Trophoblast cell (in vitro differentiated cells and primary cell): ENCODE results near the gene PFKP.
A peak's percentile ranks its signal among the peaks of the same experiment; 100 is the strongest.

Experiments used
- DNase-seq, 2 donors: peaks; one replicate each; pipeline ENCODE4 v3.0.0-alpha.2; 2016
- H2AFZ ChIP-seq: 2 replicates; pipeline ENCODE4 v1.6.1; 2013; ENCODE audit warnings: low read length, moderate library complexity, mild to moderate bottlenecking; ENCODE audit not compliant: insufficient read depth, poor library complexity
- H2AK5ac ChIP-seq: 2 replicates; pipeline ENCODE4 v1.6.1; 2013; ENCODE audit warnings: mild to moderate bottlenecking, low read length
- H2BK120ac ChIP-seq: 2 replicates; pipeline ENCODE4 v1.6.1; 2013; ENCODE audit warnings: low read length, mild to moderate bottlenecking, moderate library complexity; ENCODE audit not compliant: insufficient read depth, poor library complexity
- H2BK12ac ChIP-seq: 2 replicates; pipeline ENCODE4 v1.6.1; 2013; ENCODE audit warnings: mild to moderate bottlenecking, low read length, moderate library complexity
- H2BK5ac ChIP-seq: 2 replicates; pipeline ENCODE4 v1.6.1; 2013; ENCODE audit warnings: low read length, low read depth, moderate library complexity, mild to moderate bottlenecking; ENCODE audit not compliant: poor library complexity
- H3K14ac ChIP-seq: 2 replicates; pipeline ENCODE4 v1.6.1; 2013; ENCODE audit warnings: mild to moderate bottlenecking, low read length
- H3K18ac ChIP-seq: 2 replicates; pipeline ENCODE4 v1.6.1; 2013; ENCODE audit warnings: mild to moderate bottlenecking, low read length
- H3K23ac ChIP-seq: 2 replicates; pipeline ENCODE4 v1.6.1; 2013; ENCODE audit warnings: low read length
- H3K27ac ChIP-seq: 2 replicates; pipeline ENCODE4 v1.5.1; 2013; ENCODE audit warnings: low read depth, mild to moderate bottlenecking, inconsistent platforms, low read length, moderate library complexity
- H3K27me3 ChIP-seq: 2 replicates; pipeline ENCODE4 v1.6.1; 2013; ENCODE audit warnings: inconsistent platforms, mild to moderate bottlenecking, low read length, moderate library complexity; ENCODE audit not compliant: insufficient read depth
- H3K36me3 ChIP-seq, 2 experiments: 1 replicate in 1 of 2; 2 replicates in 1 of 2; pipeline ENCODE4 v1.6.1; 2013; ENCODE audit warnings: low read length in 2 of 2, mild to moderate bottlenecking in 2 of 2, moderate library complexity in 1 of 2; ENCODE audit not compliant: insufficient read depth in 2 of 2, control insufficient read depth in 1 of 2
- H3K4ac ChIP-seq: 2 replicates; pipeline ENCODE4 v1.6.1; 2013; ENCODE audit warnings: low read depth, mild to moderate bottlenecking, low read length, moderate library complexity
- H3K4me1 ChIP-seq, 2 experiments: 1 replicate in 1 of 2; 2 replicates in 1 of 2; pipeline ENCODE4 v1.6.1; 2013; ENCODE audit warnings: low read length in 2 of 2, mild to moderate bottlenecking in 2 of 2, moderate library complexity in 1 of 2; ENCODE audit not compliant: insufficient read depth in 2 of 2, control insufficient read depth in 1 of 2
- H3K4me2 ChIP-seq: 2 replicates; pipeline ENCODE4 v1.6.1; 2013; ENCODE audit warnings: inconsistent platforms, mild to moderate bottlenecking, low read length, moderate library complexity
- H3K4me3 ChIP-seq: 2 replicates; pipeline ENCODE4 v1.5.1; 2013; ENCODE audit warnings: mild to moderate bottlenecking, low read depth, low read length, inconsistent platforms
- H3K79me1 ChIP-seq: one replicate; pipeline ENCODE4 v1.6.1; 2013; ENCODE audit warnings: low read length
- H3K79me2 ChIP-seq: 2 replicates; pipeline ENCODE4 v1.6.1; 2013; ENCODE audit warnings: low read length, mild to moderate bottlenecking; ENCODE audit not compliant: control insufficient read depth, insufficient read depth, poor library complexity
- H3K9ac ChIP-seq: 2 replicates; pipeline ENCODE4 v1.6.1; 2013; ENCODE audit warnings: mild to moderate bottlenecking, low read length
- H3K9me3 ChIP-seq: 2 replicates; pipeline ENCODE4 v1.6.1; 2013; ENCODE audit warnings: low read depth, mild to moderate bottlenecking, control low read depth, inconsistent platforms, low read length; ENCODE audit not compliant: insufficient read depth
- H4K12ac ChIP-seq: 2 replicates; pipeline ENCODE4 v1.6.1; 2013; ENCODE audit warnings: low read depth, mild to moderate bottlenecking, low read length, moderate library complexity
- H4K8ac ChIP-seq: 2 replicates; pipeline ENCODE4 v1.6.1; 2013; ENCODE audit warnings: low read depth, mild to moderate bottlenecking, low read length, moderate library complexity
- H4K91ac ChIP-seq: one replicate; pipeline ENCODE4 v1.6.1; 2013; ENCODE audit warnings: low read depth, mild to moderate bottlenecking, low read length, moderate library complexity
- WGBS: extraction: QIAGEN DNeasy Blood & Tissue Kit; methylation state at CpG from one replicate; pipeline ENCODE4 v1.1.7; 2013; ENCODE audit warnings: missing lambda C conversion rate; ENCODE audit not compliant: insufficient read length, insufficient coverage; ENCODE audit errors: extremely low coverage; 5-methylcytosine and 5-hydroxymethylcytosine counted together

The PFKP gene

DNA sequence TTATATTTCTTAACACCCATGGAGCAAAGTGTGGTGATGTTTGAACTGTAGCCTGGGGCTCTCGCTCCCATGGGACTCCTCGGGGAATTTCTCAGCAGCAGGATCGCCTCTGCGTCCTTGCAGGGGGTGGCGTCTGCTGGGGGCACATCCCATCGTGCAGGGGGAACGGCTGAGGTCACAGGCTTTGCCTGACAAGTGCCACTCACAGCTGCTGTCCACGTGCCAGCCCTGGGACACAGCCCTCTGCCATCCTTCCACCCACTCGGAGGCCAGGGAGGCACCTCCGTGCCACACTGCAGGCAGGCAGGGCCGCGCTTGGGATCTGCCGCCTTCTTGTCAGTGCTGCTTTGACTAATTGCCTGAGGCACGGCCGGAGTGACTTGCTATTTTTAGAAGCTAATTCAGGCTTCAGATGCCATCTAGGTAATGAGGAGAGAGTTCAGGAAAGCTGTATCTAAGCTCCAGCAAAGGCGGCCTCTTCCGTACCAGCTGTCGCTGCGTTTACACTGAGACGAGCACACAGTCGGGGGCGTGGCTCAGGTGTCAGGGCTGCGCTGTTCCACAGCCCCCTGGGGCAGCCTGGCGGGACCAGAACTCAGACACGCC, 59.5 kb downstream of the PFKP start:
- Histone ChIP-seq H4K8ac (no peak overlapping the region), H3K27ac (no peak overlapping the region)
- WGBS: no CpG with 5 or more reads among the region's 25 CpGs

DNA sequence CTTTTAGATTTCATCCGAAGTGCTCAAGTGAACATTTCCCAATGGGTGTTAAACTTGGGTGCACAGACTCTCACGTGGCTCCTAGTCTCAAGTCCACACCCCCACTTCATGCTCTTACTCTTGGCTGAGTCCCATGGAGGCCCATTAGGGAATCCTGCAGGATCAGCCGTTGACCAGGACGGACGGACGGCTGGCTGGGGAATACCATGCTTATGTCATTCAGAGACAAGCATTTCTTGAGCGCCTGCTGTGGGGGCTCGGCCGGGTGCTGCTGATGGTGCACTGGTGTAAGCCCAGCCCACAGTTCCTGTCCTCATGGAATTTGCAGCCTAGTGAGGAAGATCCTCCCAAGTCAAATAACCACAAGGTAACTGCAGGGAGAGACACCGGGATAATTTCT, 60.6 kb downstream of the PFKP start:
- no CpG with 5 or more reads among the region's 10 CpGs for WGBS
- Histone ChIP-seq H2BK12ac (no peak overlapping the region), H3K4me3 (no peak overlapping the region), H2AFZ (no peak overlapping the region), H2BK120ac (no peak overlapping the region), H3K4ac (no peak overlapping the region), H2AK5ac (no peak overlapping the region), H4K8ac (no peak overlapping the region), H3K79me2 (no peaks in the 10 kb centered on the region), H3K79me1 (peaks cover 2% of the 10 kb centered on the region), H3K4me2 (no peak overlapping the region), H3K14ac (no peak overlapping the region), H3K9ac (no peak overlapping the region), H3K27me3 (no peaks in the 10 kb centered on the region), H3K36me3 (peaks cover 87 to 90% of the 10 kb centered on the region in 2 experiments), H3K4me1 (peaks cover 5 to 6% of the 10 kb centered on the region in 2 experiments), H4K91ac (no peak overlapping the region), H3K9me3 (peaks cover 2% of the 10 kb centered on the region), H3K23ac (no peak overlapping the region), H4K12ac (no peak overlapping the region), H2BK5ac (no peak overlapping the region), H3K18ac (no peak overlapping the region), H3K27ac (no peak overlapping the region)
- DNase-seq: peak; percentile 21 to 35

More for the DNA sequence above, 59.5 kb downstream of the PFKP start:
- Histone ChIP-seq H3K4me2 (no peak overlapping the region), H2BK12ac (no peak overlapping the region), H3K36me3 (peaks cover 88 to 90% of the 10 kb centered on the region in 2 experiments), H3K79me1 (peaks cover 2% of the 10 kb centered on the region), H3K4ac (no peak overlapping the region), H4K91ac (no peak overlapping the region), H2AK5ac (no peak overlapping the region), H2BK5ac (no peak overlapping the region), H3K23ac (no peak overlapping the region), H3K4me3 (no peak overlapping the region), H3K18ac (no peak overlapping the region), H2AFZ (no peak overlapping the region), H3K4me1 (peaks cover 5 to 6% of the 10 kb centered on the region in 2 experiments), H3K27me3 (no peaks in the 10 kb centered on the region), H3K9me3 (peaks cover 2% of the 10 kb centered on the region), H3K9ac (no peak overlapping the region), H2BK120ac (no peak overlapping the region), H3K14ac (no peak overlapping the region), H3K79me2 (no peaks in the 10 kb centered on the region), H4K12ac (no peak overlapping the region)
- DNase-seq: peak; percentile 98

DNA sequence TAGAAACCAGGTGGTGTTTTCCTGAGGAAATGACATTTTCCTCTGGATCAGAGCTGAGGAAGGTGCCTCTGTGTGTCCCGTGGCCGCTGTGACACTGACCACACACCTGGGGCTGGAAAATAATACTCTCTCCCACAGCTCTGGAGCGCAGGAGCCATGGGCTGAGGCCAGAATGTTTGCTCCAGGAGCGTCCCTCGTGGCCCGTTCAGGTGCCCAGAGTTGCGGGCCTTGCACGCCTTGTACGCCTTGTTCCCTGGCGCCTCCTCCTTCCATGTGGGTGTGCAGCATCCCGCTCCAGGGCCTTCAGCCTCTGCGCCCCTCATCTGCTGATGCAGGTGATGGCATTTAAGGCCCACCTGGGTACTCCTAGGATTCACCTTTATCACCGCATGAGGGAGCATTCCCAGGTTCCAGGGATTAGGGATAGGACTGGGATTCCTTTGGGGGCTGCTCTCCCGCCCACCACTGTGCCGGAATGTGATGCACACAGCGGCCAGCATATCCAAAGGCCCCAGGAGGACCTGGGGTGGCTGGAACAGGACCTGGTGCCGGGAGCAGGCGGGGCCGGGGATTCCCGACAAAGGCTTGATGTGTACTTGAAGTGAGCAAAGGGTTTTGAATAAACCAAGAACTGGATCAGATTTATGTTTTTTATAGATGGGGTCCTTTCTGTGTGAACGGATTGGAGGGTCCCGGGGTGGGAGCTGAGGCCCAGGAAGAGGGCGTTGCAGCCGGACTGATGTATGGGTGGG, 61.2 kb downstream of the PFKP start:
- DNase-seq: no peak
- no peak overlapping the region for H3K23ac ChIP-seq
- no peak overlapping the region for H4K8ac ChIP-seq
- H3K14ac ChIP-seq: no peak overlapping the region
- no peaks in the 10 kb centered on the region for H3K79me2 ChIP-seq
- H3K79me1 ChIP-seq: peaks cover 2% of the 10 kb centered on the region
- peaks cover 5 to 6% of the 10 kb centered on the region in 2 experiments for H3K4me1 ChIP-seq
- H2AFZ ChIP-seq: no peak overlapping the region
- no peak overlapping the region for H4K12ac ChIP-seq
- H4K91ac ChIP-seq: no peak overlapping the region
- peaks cover 2% of the 10 kb centered on the region for H3K9me3 ChIP-seq
- H2BK5ac ChIP-seq: no peak overlapping the region
- no peak overlapping the region for H3K4me3 ChIP-seq
- H2BK120ac ChIP-seq: no peak overlapping the region
- no peaks in the 10 kb centered on the region for H3K27me3 ChIP-seq
- H3K27ac ChIP-seq: no peak overlapping the region
- H3K18ac ChIP-seq: no peak overlapping the region
- no peak overlapping the region for H3K9ac ChIP-seq
- H3K4ac ChIP-seq: no peak overlapping the region
- WGBS: no CpG with 5 or more reads among the region's 24 CpGs
- peaks cover 86 to 90% of the 10 kb centered on the region in 2 experiments for H3K36me3 ChIP-seq
- H2BK12ac ChIP-seq: no peak overlapping the region
- H2AK5ac ChIP-seq: no peak overlapping the region
- no peak overlapping the region for H3K4me2 ChIP-seq

DNA sequence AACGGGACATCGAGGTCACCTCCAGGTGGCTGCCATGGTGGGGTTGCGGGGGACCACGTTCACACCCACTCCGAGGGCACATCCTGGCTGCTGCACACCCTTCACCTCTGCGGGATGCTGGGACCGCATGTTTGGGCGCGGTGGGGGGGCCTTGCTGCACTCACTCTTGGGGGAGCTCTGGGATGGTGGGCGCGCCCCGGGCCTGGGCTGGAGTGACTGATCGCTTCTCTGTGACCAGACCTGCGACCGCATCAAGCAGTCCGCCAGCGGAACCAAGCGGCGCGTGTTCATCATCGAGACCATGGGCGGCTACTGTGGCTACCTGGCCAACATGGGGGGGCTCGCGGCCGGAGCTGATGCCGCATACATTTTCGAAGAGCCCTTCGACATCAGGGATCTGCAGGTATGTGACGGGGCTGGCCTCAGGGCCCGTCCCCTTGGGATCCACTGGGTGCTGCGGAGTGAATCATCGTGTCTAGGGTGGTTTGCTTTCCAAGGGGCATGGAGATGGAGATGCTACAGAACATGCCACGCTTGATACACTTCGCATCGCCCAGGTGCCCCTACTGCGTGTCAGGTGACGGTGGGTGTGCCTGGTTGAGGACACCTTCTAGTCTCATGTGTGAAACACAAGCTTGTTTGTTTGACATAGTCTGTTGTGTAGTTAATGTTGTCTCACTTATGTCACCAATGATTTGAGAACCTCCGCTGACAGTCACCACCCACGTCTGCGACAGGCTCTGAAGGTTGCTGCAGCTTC, 62.4 kb downstream of the PFKP start:
- no CpG with 5 or more reads among the region's 40 CpGs for WGBS
- H3K4me2 ChIP-seq: no peak overlapping the region

More for the DNA sequence above, 62.4 kb downstream of the PFKP start:
- H4K12ac ChIP-seq: no peak overlapping the region
- H3K4me3 ChIP-seq: no peak overlapping the region
- peaks cover 2% of the 10 kb centered on the region for H3K79me1 ChIP-seq
- no peak overlapping the region for H3K14ac ChIP-seq
- no peak overlapping the region for H2BK5ac ChIP-seq
- H2AFZ ChIP-seq: no peak overlapping the region
- no peaks in the 10 kb centered on the region for H3K79me2 ChIP-seq
- H3K9me3 ChIP-seq: peaks cover 2% of the 10 kb centered on the region
- no peak overlapping the region for H4K91ac ChIP-seq
- peaks cover 5 to 6% of the 10 kb centered on the region in 2 experiments for H3K4me1 ChIP-seq
- no peak overlapping the region for H3K18ac ChIP-seq
- H3K36me3 ChIP-seq: peaks cover 80 to 87% of the 10 kb centered on the region in 2 experiments
- no peak overlapping the region for H2AK5ac ChIP-seq
- no peak overlapping the region for H3K9ac ChIP-seq
- no peak overlapping the region for H3K23ac ChIP-seq
- H3K4ac ChIP-seq: no peak overlapping the region
- no peak overlapping the region for H2BK12ac ChIP-seq
- DNase-seq: no peak
- H2BK120ac ChIP-seq: no peak overlapping the region
- H3K27me3 ChIP-seq: no peaks in the 10 kb centered on the region
- H3K27ac ChIP-seq: no peak overlapping the region
- no peak overlapping the region for H4K8ac ChIP-seq
